Loucy (cell line): Measurements from ENCODE around the gene NOTCH3.
A peak's percentile ranks its signal among the peaks of the same experiment; 100 is the strongest.

Experiments
- H2AFZ ChIP-seq: fragments of 200-600 bp; sonication (generic); 2 replicates; pipeline ENCODE4 v1.6.0; 2016; ENCODE audit warnings: antibody characterized with exemption, mild to moderate bottlenecking, low read length, moderate library complexity
- H3F3A ChIP-seq: fragments of 200-600 bp; 2 replicates; pipeline ENCODE4 v1.6.0; 2016; ENCODE audit warnings: antibody characterized with exemption, low read depth, mild to moderate bottlenecking
- H3K27me3 ChIP-seq: fragments of 200-600 bp; sonication (generic); 2 replicates; pipeline ENCODE4 v1.6.1; 2014; ENCODE audit warnings: low read length, mild to moderate bottlenecking; ENCODE audit not compliant: insufficient read depth, poor library complexity, severe bottlenecking
- H3K36me3 ChIP-seq: fragments of 200-600 bp; sonication (generic); 2 replicates; pipeline ENCODE4 v1.6.1; 2016; ENCODE audit warnings: low read length; ENCODE audit not compliant: insufficient read depth
- H3K4me1 ChIP-seq: fragments of 200-600 bp; sonication (generic); 2 replicates; pipeline ENCODE4 v1.5.1; 2014; ENCODE audit warnings: low read length, mild to moderate bottlenecking; ENCODE audit not compliant: insufficient read depth, poor library complexity, severe bottlenecking
- H3K4me2 ChIP-seq: fragments of 200-600 bp; sonication (generic); 2 replicates; pipeline ENCODE4 v1.6.0; 2014; ENCODE audit warnings: antibody characterized with exemption, low read length, low read depth, mild to moderate bottlenecking; ENCODE audit not compliant: poor library complexity, severe bottlenecking
- H3K4me3 ChIP-seq: fragments of 200-600 bp; sonication (generic); 2 replicates; pipeline ENCODE4 v1.5.1; 2014; ENCODE audit warnings: low read length, mild to moderate bottlenecking, mixed read lengths; ENCODE audit not compliant: poor library complexity, severe bottlenecking
- H3K79me2 ChIP-seq: fragments of 200-600 bp; sonication (generic); 2 replicates; pipeline ENCODE4 v1.6.1; 2014; ENCODE audit warnings: low read length; ENCODE audit not compliant: insufficient read depth
- H3K9ac ChIP-seq: fragments of 200-600 bp; sonication (generic); 2 replicates; pipeline ENCODE4 v1.6.0; 2014; ENCODE audit warnings: mild to moderate bottlenecking, low read depth, low read length, moderate library complexity; ENCODE audit not compliant: poor library complexity, severe bottlenecking
- H3K9me2 ChIP-seq: fragments of 200-600 bp; sonication (generic); replicated peaks from 2 replicates; pipeline ENCODE4 v1.6.1; 2016; ENCODE audit warnings: low read depth, low read length, mixed read lengths
- H3K9me3 ChIP-seq: fragments of 200-600 bp; sonication (generic); 2 replicates; pipeline ENCODE4 v1.6.1; 2014; ENCODE audit warnings: mild to moderate bottlenecking, antibody characterized with exemption, low read length, low read depth; ENCODE audit not compliant: insufficient read depth
- H4K20me1 ChIP-seq: fragments of 200-600 bp; sonication (generic); 2 replicates; pipeline ENCODE4 v1.6.0; 2014; ENCODE audit warnings: antibody characterized with exemption, low read length, mild to moderate bottlenecking; ENCODE audit not compliant: insufficient read depth, poor library complexity, severe bottlenecking
- EZH2phosphoT487 ChIP-seq: fragments of 200-600 bp; IDR thresholded peaks from 2 replicates; pipeline ENCODE4 v1.6.1; 2018; ENCODE audit warnings: antibody characterized with exemption, mild to moderate bottlenecking, moderate library complexity, borderline replicate concordance
- TF ChIP-seq, protein P1 (sequence below): fragments of 200-600 bp; sonication (generic); conservative IDR thresholded peaks from 2 replicates; pipeline ENCODE4 v1.5.1; 2014; ENCODE audit warnings: mild to moderate bottlenecking, antibody characterized with exemption, low read length

Gene NOTCH3

DNA sequence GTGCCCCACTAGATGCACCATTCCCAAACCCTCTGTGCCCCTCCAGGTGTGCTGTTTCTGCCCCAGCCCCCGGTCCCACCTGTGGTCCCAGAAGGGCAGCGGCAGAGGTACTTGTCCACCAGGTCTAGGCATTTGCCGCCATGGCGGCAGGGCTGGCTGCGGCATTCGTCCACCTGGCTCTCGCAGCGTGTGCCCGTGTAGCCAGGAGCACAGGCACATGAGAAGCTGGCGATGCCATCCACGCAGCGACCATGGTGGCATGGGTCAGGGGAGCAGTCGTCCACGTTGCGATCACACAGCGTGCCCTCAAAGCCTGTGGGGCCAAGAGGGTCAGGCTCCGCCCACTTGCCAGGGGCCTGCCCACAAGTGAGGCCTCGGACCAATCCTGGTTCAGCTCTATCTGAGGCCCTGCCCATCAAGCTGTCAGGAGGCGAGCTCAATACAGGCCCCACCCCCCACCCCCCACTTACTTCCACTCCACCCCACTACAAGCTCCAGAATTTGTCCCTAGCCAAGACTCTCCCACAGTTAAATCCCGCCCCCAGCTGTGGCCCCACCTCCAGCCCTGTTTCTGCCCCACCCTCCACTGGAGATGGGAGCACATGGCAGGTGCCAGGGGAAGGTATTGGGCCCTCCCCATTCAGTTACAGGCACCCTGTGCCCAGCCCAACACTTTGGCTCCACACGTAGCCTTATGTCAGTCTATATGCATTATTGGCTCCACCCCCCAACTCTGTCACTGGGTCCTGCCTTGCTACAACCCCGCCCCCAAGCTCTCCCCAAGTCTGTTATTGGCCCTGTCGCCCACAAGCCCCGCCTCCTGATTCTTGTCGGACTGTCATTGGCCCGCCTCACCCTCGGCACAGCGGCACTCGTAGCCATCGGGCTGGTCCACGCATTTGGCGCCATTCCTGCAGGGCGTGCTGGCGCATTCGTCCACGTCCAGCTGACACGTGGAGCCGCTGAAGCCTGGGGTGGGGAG is 13.5 kb downstream of the NOTCH3 start:
- Histone ChIP-seq H3K4me1 (no peaks in the 10 kb centered on the region), H3K36me3 (no peaks in the 10 kb centered on the region), H3K9ac (no peak overlapping the region), H3K9me2 (no peaks in the 10 kb centered on the region), H2AFZ (no peak overlapping the region), H3K9me3 (no peaks in the 10 kb centered on the region), H3F3A (no peaks in the 10 kb centered on the region), H3K79me2 (no peaks in the 10 kb centered on the region), H3K4me3 (no peak overlapping the region), H3K27me3 (no peaks in the 10 kb centered on the region), H4K20me1 (no peaks in the 10 kb centered on the region), H3K4me2 (no peak overlapping the region)
- TF ChIP-seq EZH2phosphoT487, result no peak
- TF ChIP-seq, protein P1, sequence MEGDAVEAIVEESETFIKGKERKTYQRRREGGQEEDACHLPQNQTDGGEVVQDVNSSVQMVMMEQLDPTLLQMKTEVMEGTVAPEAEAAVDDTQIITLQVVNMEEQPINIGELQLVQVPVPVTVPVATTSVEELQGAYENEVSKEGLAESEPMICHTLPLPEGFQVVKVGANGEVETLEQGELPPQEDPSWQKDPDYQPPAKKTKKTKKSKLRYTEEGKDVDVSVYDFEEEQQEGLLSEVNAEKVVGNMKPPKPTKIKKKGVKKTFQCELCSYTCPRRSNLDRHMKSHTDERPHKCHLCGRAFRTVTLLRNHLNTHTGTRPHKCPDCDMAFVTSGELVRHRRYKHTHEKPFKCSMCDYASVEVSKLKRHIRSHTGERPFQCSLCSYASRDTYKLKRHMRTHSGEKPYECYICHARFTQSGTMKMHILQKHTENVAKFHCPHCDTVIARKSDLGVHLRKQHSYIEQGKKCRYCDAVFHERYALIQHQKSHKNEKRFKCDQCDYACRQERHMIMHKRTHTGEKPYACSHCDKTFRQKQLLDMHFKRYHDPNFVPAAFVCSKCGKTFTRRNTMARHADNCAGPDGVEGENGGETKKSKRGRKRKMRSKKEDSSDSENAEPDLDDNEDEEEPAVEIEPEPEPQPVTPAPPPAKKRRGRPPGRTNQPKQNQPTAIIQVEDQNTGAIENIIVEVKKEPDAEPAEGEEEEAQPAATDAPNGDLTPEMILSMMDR, result no peak

DNA sequence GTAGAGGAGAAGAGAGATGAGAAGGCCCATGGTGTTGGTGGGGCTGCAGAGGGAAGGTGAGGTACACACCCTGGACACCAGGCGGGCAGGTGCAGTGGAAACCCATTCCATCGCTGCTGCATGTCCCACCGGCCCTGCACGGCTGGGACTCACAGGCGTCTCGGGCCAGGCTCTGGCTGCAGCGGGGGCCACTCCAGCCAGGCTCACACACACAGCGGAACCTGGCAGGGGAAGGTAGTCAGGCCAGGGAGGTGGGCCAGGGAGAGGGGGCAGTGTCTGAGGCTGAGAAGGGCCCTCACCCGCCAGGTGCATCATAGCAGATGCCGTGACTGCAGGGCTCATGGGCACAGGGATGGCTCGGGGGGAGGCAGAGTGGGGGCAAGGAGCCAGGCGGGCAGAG is 15.6 kb downstream of the NOTCH3 start:
- Histone ChIP-seq H3K4me1 (no peaks in the 10 kb centered on the region), H3K9ac (no peak overlapping the region), H4K20me1 (no peaks in the 10 kb centered on the region), H3K36me3 (no peaks in the 10 kb centered on the region), H2AFZ (no peak overlapping the region), H3K4me2 (no peak overlapping the region), H3K9me2 (no peaks in the 10 kb centered on the region), H3K27me3 (no peaks in the 10 kb centered on the region), H3K79me2 (no peaks in the 10 kb centered on the region), H3K9me3 (no peaks in the 10 kb centered on the region), H3K4me3 (no peak overlapping the region), H3F3A (no peaks in the 10 kb centered on the region)
- no peak for TF ChIP-seq EZH2phosphoT487
- TF ChIP-seq, protein P1, result no peak

- no peak for TF ChIP-seq EZH2phosphoT487
- TF ChIP-seq, protein P1, result no peak
- Histone ChIP-seq H3K79me2 (no peaks in the 10 kb centered on the region), H4K20me1 (no peaks in the 10 kb centered on the region), H3K4me2 (no peak overlapping the region), H3K27me3 (no peaks in the 10 kb centered on the region), H3F3A (no peaks in the 10 kb centered on the region), H3K4me3 (no peak overlapping the region), H3K4me1 (no peaks in the 10 kb centered on the region), H3K9me3 (no peaks in the 10 kb centered on the region), H2AFZ (0 out of 2 replicates have a peak overlapping the region, but pooled peaks have one; percentile 7), H3K9me2 (no peaks in the 10 kb centered on the region), H3K9ac (no peak overlapping the region), H3K36me3 (no peaks in the 10 kb centered on the region)
Measured at GRCh38 chr19:15184776-15185175, 16.0 kb downstream of the NOTCH3 start.
